IgD-negative memory B cell (primary cell): Measurements from ENCODE around the gene NKAIN4. TPM values are rescaled to one million over a fixed set of nuclear protein-coding genes. Genes with fewer than 3 reads are reported as not detected.

Experiments
- H3K27ac Mint-ChIP-seq, 3 donors: one replicate each; pipeline ENCODE4 v1.8.0; 2020 to 2022; ENCODE audit warnings: mild to moderate bottlenecking in 3 of 3, mixed read lengths in 3 of 3, moderate library complexity in 1 of 3
- H3K27me3 Mint-ChIP-seq: one replicate; pipeline ENCODE4 v1.8.0; 2021; ENCODE audit warnings: mixed read lengths
- H3K36me3 Mint-ChIP-seq: one replicate; pipeline ENCODE4 v1.8.0; 2020; ENCODE audit warnings: mild to moderate bottlenecking, mixed read lengths
- H3K4me1 Mint-ChIP-seq, 3 donors: one replicate each; pipeline ENCODE4 v1.8.0; 2020 to 2022; ENCODE audit warnings: mixed read lengths in 3 of 3, mild to moderate bottlenecking in 1 of 3
- H3K4me3 Mint-ChIP-seq, 4 donors: one replicate each; pipeline ENCODE4 v1.8.0; 2020 to 2022; ENCODE audit warnings: mild to moderate bottlenecking in 4 of 4, mixed read lengths in 4 of 4, moderate library complexity in 3 of 4
- H3K9me3 Mint-ChIP-seq, 3 donors: one replicate each; pipeline ENCODE4 v1.8.0; 2020 to 2021; ENCODE audit warnings: mixed read lengths in 3 of 3, mild to moderate bottlenecking in 1 of 3
- polyA plus RNA-seq: library from polyadenylated mRNA; unstranded; fragments of 300-500 nt; fragmentation: Illumina TruSeq; gene quantifications from one replicate; pipeline ENCODE4 v1.2.3, GENCODE V29; 2021

Gene NKAIN4
- polyA plus RNA-seq, 1 donor from 2014 or later, result not detected

- H3K4me3 Mint-ChIP-seq, result no peak overlapping the region
- no peak overlapping the region for H3K27ac Mint-ChIP-seq
- peaks cover 2% of the 10 kb centered on the region for H3K36me3 Mint-ChIP-seq
- H3K9me3 Mint-ChIP-seq, result no peaks in the 10 kb centered on the region
- H3K27me3 Mint-ChIP-seq, result no peaks in the 10 kb centered on the region
- peaks cover 0 to 4% (median 4%) of the 10 kb centered on the region in 3 donors for H3K4me1 Mint-ChIP-seq
These were observed 49.9 kb downstream of the NKAIN4 start for GRCh38 chr20:63204362-63204761.

GRCh38 chr20:63202811-63203526 lies 51.3 kb downstream of the NKAIN4 start:
- Mint-ChIP-seq H3K27me3 (no peaks in the 10 kb centered on the region), H3K27ac (peak overlapping the region in 1 of 3 donors; percentile 80), H3K36me3 (peaks cover 2% of the 10 kb centered on the region), H3K9me3 (no peaks in the 10 kb centered on the region), H3K4me3 (no peak overlapping the region), H3K4me1 (peaks cover 4 to 6% (median 4%) of the 10 kb centered on the region in 3 donors)

- H3K4me1 Mint-ChIP-seq, result peaks cover 4 to 6% (median 5%) of the 10 kb centered on the region in 3 donors
- no peak overlapping the region for H3K4me3 Mint-ChIP-seq
- peaks cover 2% of the 10 kb centered on the region for H3K36me3 Mint-ChIP-seq
- no peaks in the 10 kb centered on the region for H3K27me3 Mint-ChIP-seq
- H3K9me3 Mint-ChIP-seq, result no peaks in the 10 kb centered on the region
- no peak overlapping the region for H3K27ac Mint-ChIP-seq
These were observed 52.2 kb downstream of the NKAIN4 start for GRCh38 chr20:63202021-63202420.

- peaks cover 6 to 7% (median 6%) of the 10 kb centered on the region in 3 donors for H3K4me1 Mint-ChIP-seq
- H3K36me3 Mint-ChIP-seq, result peaks cover 7% of the 10 kb centered on the region
- no peaks in the 10 kb centered on the region for H3K9me3 Mint-ChIP-seq
- H3K27ac Mint-ChIP-seq, result no peak overlapping the region
- no peak overlapping the region for H3K4me3 Mint-ChIP-seq
- no peaks in the 10 kb centered on the region for H3K27me3 Mint-ChIP-seq
These were observed 55.7 kb downstream of the NKAIN4 start for GRCh38 chr20:63198606-63199005.

- peaks cover 7% of the 10 kb centered on the region for H3K36me3 Mint-ChIP-seq
- H3K27me3 Mint-ChIP-seq, result no peaks in the 10 kb centered on the region
- peaks cover 6 to 7% (median 6%) of the 10 kb centered on the region in 3 donors for H3K4me1 Mint-ChIP-seq
- no peaks in the 10 kb centered on the region for H3K9me3 Mint-ChIP-seq
- peak overlapping the region in 1 of 4 donors; percentile 23 for H3K4me3 Mint-ChIP-seq
- H3K27ac Mint-ChIP-seq, result peak overlapping the region in 1 of 3 donors; percentile 28
These were observed 57.3 kb downstream of the NKAIN4 start for GRCh38 chr20:63196768-63197470.

- peaks cover 1 to 6% (median 4%) of the 10 kb centered on the region in 3 donors for H3K4me1 Mint-ChIP-seq
- peaks cover 5% of the 10 kb centered on the region for H3K36me3 Mint-ChIP-seq
- H3K27me3 Mint-ChIP-seq, result no peaks in the 10 kb centered on the region
- H3K4me3 Mint-ChIP-seq, result no peak overlapping the region
- H3K9me3 Mint-ChIP-seq, result no peaks in the 10 kb centered on the region
- no peak overlapping the region for H3K27ac Mint-ChIP-seq
These were observed 59.5 kb downstream of the NKAIN4 start for GRCh38 chr20:63194797-63195173.

GRCh38 chr20:63194007-63194796 lies 60.1 kb downstream of the NKAIN4 start:
- peaks cover 5% of the 10 kb centered on the region for H3K36me3 Mint-ChIP-seq
- no peak overlapping the region for H3K4me3 Mint-ChIP-seq
- H3K9me3 Mint-ChIP-seq, result no peaks in the 10 kb centered on the region
- peaks cover 1 to 6% (median 6%) of the 10 kb centered on the region in 3 donors for H3K4me1 Mint-ChIP-seq
- peak overlapping the region in 1 of 3 donors; percentile 67 for H3K27ac Mint-ChIP-seq
- H3K27me3 Mint-ChIP-seq, result no peaks in the 10 kb centered on the region

GRCh38 chr20:63192721-63193120 lies 61.5 kb downstream of the NKAIN4 start:
- Mint-ChIP-seq H3K27me3 (no peaks in the 10 kb centered on the region), H3K36me3 (peaks cover 5% of the 10 kb centered on the region), H3K27ac (no peak overlapping the region), H3K9me3 (no peaks in the 10 kb centered on the region), H3K4me1 (peaks cover 0 to 6% (median 1%) of the 10 kb centered on the region in 3 donors), H3K4me3 (peak overlapping the region in 1 of 4 donors; percentile 17)

- Mint-ChIP-seq H3K4me3 (no peak overlapping the region), H3K27ac (no peak overlapping the region), H3K9me3 (no peaks in the 10 kb centered on the region), H3K36me3 (peaks cover 5% of the 10 kb centered on the region), H3K27me3 (no peaks in the 10 kb centered on the region), H3K4me1 (peaks cover 0 to 4% (median 1%) of the 10 kb centered on the region in 3 donors)
These were observed 62.9 kb downstream of the NKAIN4 start for GRCh38 chr20:63191400-63191799.

GRCh38 chr20:63190828-63191227 lies 63.4 kb downstream of the NKAIN4 start:
- peaks cover 0 to 2% (median 0%) of the 10 kb centered on the region in 3 donors for H3K4me1 Mint-ChIP-seq
- no peak overlapping the region for H3K27ac Mint-ChIP-seq
- H3K36me3 Mint-ChIP-seq, result peaks cover 5% of the 10 kb centered on the region
- H3K27me3 Mint-ChIP-seq, result no peaks in the 10 kb centered on the region
- H3K9me3 Mint-ChIP-seq, result no peaks in the 10 kb centered on the region
- no peak overlapping the region for H3K4me3 Mint-ChIP-seq

Other genes starting within 250 kb of the NKAIN4 start
- gene BHLHE23, start 247.5 kb downstream of the NKAIN4 start, polyA plus RNA-seq, result not detected
- gene YTHDF1, start 38.3 kb downstream of the NKAIN4 start, polyA plus RNA-seq, result 17.4 TPM
- gene BIRC7, start 18.6 kb downstream of the NKAIN4 start, polyA plus RNA-seq, result not detected
- gene ARFGAP1, start 18.4 kb upstream of the NKAIN4 start, polyA plus RNA-seq, result 12.2 TPM
- not detected for gene COL20A1, start 38.7 kb upstream of the NKAIN4 start, polyA plus RNA-seq
- gene CHRNA4, start 106.9 kb upstream of the NKAIN4 start, polyA plus RNA-seq, result not detected
- gene KCNQ2, start 218.2 kb upstream of the NKAIN4 start, polyA plus RNA-seq, result 0.29 TPM
- gene EEF1A2, start 244.6 kb upstream of the NKAIN4 start, polyA plus RNA-seq, result not detected